Pulmonary artery endothelial cell (primary cell): ENCODE results near the gene CLEC18C. TPM values are rescaled to one million over a fixed set of nuclear protein-coding genes. Genes with fewer than 3 reads are reported as not detected.
A peak's percentile ranks its signal among the peaks of the same experiment; 100 is the strongest.
"Not testable (repeated sequence)": the region's sequence is repeated elsewhere in the genome, so short reads cannot be mapped to it uniquely, and the experiment has no call there.

Source experiments
- DNase-seq: peaks from one replicate; pipeline ENCODE4 v3.0.0-alpha.2; 2011; ENCODE audit warnings: low read depth, low spot score
- total RNA-seq: library from RNA; depleted of rRNA; stranded (reverse); fragments of >200 nt; gene quantifications from 2 replicates; pipeline ENCODE4 v1.2.3, GENCODE V29; 2014

Gene CLEC18C
- total RNA-seq, 1 donor from 2014 or later: not detected

- not testable (repeated sequence) for DNase-seq
Measured at GRCh38 chr16:70206382-70206781, 32.8 kb downstream of the CLEC18C start.

- DNase-seq: not testable (repeated sequence)
Measured at GRCh38 chr16:70218586-70218985, 45.0 kb downstream of the CLEC18C start.

- not testable (repeated sequence) for DNase-seq
Measured at GRCh38 chr16:70222574-70222973, 49.0 kb downstream of the CLEC18C start.

- DNase-seq: not testable (repeated sequence)
Measured at GRCh38 chr16:70223216-70223615, 49.6 kb downstream of the CLEC18C start.

GRCh38 chr16:70223971-70224513, 50.5 kb downstream of the CLEC18C start:
- DNase-seq: not testable (repeated sequence)

DNA sequence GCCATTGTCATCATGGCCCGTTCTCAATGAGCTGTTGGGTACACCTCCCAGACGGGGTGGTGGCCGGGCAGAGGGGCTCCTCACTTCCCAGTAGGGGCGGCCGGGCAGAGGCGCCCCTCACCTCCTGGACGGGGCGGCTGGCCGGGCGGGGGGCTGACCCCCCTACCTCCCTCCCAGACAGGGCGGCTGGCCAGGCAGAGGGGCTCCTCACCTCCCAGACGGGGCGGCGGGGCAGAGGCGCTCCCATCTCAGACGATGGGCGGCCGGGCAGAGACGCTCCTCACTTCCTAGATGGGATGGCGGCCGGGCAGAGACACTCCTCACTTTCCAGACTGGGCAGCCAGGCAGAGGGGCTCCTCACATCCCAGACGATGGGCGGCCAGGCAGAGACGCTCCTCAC, 51.1 kb downstream of the CLEC18C start:
- not testable (repeated sequence) for DNase-seq

DNA sequence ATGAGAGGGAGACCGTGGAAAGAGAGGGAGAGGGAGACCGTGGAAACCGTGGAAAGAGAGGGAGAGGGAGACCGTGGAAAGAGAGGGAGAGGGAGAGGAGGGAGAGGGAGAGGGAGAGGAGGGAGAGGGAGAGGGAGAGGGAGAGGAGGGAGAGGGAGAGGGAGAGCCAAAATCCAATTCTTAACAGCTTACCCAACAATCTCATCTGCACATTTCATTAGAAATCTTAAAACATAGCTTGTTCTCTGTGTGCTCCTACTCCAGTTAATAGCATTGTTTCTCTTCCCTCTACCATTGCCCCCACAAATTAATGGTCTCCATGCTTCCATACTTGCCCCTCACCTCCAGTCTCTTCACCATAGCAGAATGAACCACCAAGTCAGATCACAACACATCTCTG, 51.8 kb downstream of the CLEC18C start:
- DNase-seq: not testable (repeated sequence)

GRCh38 chr16:70226024-70226423, 52.4 kb downstream of the CLEC18C start:
- not testable (repeated sequence) for DNase-seq

DNA sequence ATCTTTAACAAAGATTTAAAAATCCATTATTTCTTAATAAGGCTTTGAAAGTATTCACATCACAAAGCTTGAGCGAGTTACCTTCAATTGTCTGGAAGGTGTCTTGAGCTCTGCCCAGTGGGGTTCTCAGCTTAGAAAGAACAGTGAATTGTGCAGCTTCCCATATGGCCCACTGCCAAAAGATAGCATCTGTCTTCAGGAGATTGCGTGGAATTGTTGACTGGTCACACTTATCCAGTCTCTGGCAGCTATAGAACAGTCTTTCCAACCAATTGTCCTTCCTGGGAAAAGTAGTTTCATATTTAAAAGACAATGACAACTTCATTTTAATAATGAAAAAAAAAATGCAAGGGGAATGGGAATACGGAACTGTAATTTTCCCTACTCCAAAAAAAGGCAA, 58.2 kb downstream of the CLEC18C start:
- DNase-seq: peak; percentile 81

Other genes with a start within 250 kb of the CLEC18C start
- gene CLEC18A, start 222.5 kb upstream of the CLEC18C start, total RNA-seq: 0.13 and 0.53 TPM in 2 replicates
- gene PDPR, start 59.5 kb upstream of the CLEC18C start, total RNA-seq: 15.4 and 23.8 TPM in 2 replicates
- 45.3 and 49.3 TPM in 2 replicates for gene EXOSC6, start 78.2 kb downstream of the CLEC18C start, total RNA-seq
- 151 and 159 TPM in 2 replicates for gene AARS1, start 115.7 kb downstream of the CLEC18C start, total RNA-seq
- 25.8 and 37.1 TPM in 2 replicates for gene DDX19B, start 125.4 kb downstream of the CLEC18C start, total RNA-seq
- gene DDX19A, start 173.1 kb downstream of the CLEC18C start, total RNA-seq: 43.5 and 56.4 TPM in 2 replicates